C4-2B (cell line): ENCODE results near the gene SNED1.

ENCODE experiments used
- H3K27ac ChIP-seq: fragments of 450-650 bp; 2 replicates; pipeline ENCODE4 v1.5.1; 2017
- CTCF ChIP-seq: fragments of 450-650 bp; conservative IDR thresholded peaks from 2 replicates; pipeline ENCODE4 v1.5.1; 2017; ENCODE audit warnings: mild to moderate bottlenecking
- ZFX ChIP-seq: fragments of 450-650 bp; IDR thresholded peaks from 2 replicates; pipeline ENCODE4 v1.6.1; 2017

The SNED1 gene

DNA sequence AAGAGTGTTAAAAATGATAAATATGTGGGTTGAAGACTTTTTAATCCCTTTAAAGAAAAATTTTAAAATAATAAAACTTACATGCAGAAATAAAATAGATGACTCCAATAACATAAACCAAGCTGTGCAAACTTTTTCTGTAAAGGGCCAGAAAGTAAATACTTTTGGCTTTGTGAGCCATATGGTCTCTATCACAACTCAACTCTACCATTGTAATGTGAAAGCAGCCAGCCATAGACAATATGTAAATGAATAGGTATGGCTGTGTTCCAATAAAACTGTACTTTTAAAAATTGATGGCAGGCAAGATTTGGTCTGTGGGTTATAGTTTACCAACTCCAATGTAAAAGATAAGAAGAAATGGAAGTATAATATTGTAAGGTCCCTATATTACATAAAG, 45.2 kb downstream of the SNED1 start:
- no peak for TF ChIP-seq CTCF
- no peak for TF ChIP-seq ZFX

GRCh38 chr2:241047253-241048010, 49.0 kb downstream of the SNED1 start:
- TF ChIP-seq ZFX = no peak

More for the DNA sequence above, 45.2 kb downstream of the SNED1 start:
- no peak overlapping the region for H3K27ac ChIP-seq

DNA sequence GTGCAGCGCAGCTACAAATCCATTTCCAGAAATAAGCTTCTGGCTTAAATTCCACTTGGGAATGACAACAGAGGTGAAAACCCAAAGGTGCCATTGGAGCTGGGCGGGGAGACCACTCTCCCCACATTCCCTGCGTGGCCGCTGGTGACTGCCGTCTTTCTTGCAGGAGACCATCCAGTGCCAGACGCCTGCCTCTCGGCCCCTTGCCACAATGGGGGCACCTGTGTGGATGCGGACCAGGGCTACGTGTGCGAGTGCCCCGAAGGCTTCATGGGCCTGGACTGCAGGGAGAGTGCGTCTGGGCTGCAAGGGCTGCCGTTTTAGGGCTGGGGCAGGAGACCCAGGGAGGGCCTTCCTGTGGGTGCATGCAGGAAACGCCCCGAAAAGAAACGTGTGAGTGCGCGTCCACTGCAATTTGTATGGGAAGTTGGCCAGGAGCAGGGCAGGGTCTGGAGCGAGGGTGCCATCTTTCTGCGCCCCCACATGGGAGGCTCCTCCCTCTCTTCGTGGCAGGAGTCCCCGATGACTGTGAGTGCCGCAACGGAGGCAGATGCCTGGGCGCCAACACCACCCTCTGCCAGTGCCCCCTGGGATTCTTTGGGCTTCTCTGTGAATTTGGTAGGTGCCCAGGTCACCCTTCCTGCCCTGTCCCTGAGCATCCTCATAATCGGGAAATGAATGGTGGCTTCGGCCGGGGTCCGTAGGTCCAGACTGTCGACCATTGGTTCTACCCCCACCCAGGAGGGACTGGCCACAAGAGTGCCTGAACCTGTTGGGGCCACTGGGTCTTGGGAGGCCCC, 49.9 kb downstream of the SNED1 start:
- TF ChIP-seq ZFX (no peak), CTCF (no peak)
- H3K27ac ChIP-seq = no peak overlapping the region

More at GRCh38 chr2:241047253-241048010, 49.0 kb downstream of the SNED1 start:
- no peak overlapping the region for H3K27ac ChIP-seq

DNA sequence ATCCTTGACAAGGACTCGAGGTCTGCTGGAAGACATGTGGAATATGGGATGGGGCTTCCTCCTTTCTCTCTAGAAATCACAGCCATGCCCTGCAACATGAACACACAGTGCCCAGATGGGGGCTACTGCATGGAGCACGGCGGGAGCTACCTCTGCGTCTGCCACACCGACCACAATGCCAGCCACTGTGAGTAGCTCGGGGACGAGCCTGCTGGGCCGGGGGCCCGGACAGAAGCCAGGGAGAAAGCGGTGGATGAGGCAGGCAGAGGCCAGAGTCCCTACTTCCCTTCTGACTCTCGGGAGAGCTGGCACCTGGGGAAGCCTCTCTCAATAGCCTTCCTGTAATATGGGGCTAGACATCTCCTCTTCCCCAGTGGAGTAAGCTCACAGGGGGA, 50.5 kb downstream of the SNED1 start:
- TF ChIP-seq ZFX (no peak), CTCF (no peak)
- H3K27ac ChIP-seq = no peak overlapping the region

- TF ChIP-seq ZFX (no peak), CTCF (no peak)
- H3K27ac ChIP-seq = no peak overlapping the region
These were observed 51.6 kb downstream of the SNED1 start for GRCh38 chr2:241049739-241050623.

DNA sequence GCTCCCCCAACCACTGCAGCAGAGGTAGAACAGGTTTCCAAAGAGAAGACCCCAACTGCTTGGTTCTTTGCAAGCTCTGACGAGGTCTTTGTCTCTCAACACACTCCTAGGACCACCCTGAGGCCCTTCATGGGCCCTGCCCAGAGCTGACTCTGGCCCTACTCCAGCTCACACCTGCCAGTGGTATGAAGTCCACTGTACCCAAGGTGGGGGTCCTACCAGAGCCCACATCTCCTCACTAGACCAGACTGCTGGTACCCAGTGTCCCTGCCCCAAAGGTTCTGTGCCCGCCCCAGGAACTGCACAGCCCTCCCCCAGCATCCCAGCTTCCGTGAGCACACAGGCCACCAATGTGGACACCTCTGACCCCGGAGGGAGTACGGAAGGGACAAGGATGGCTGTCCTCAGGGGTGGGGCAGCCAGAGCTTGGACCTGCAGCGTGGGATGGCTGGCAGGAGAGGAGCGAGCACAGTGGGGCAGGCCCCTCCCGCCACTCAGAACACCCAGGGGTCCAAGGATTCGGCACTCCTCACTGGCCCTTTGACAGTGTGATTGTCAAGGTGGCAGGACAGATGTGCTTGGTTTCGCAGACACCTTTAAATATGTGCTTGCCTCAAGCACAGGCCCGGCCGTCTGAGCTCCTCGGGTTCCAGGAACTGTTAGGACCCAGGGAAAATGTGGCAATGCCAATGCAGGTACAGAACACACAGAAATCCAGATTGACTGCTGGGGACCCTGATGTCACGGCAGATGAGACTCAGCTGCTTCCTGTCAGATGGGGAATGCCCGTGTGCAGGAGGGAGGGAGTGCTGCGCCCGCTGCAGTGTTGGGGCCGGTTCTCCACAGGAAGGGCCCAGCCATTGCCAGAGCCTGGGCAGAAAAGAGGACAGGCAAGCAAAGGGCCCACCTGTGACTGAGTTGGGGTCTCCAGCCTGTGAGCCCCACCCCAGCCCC, 52.5 kb downstream of the SNED1 start:
- TF ChIP-seq ZFX (no peak), CTCF (no peak)
- H3K27ac ChIP-seq = no peak overlapping the region
